Fibroblast of villous mesenchyme (primary cell): ENCODE results near the gene HIF1A. TPM values are rescaled to one million over a fixed set of nuclear protein-coding genes. Genes with fewer than 3 reads are reported as not detected.

Source experiments
- DNase-seq: peaks from one replicate; pipeline ENCODE4 v3.0.0-alpha.2; 2010; ENCODE audit warnings: low read depth
- H3K4me3 ChIP-seq: 2 replicates; pipeline ENCODE4 v1.5.1; 2011; ENCODE audit warnings: low read depth, mild to moderate bottlenecking, low read length
- CTCF ChIP-seq: IDR thresholded peaks from 2 replicates; pipeline ENCODE4 v1.5.1; 2012; ENCODE audit warnings: low read depth, mild to moderate bottlenecking, low read length; ENCODE audit not compliant: insufficient read depth
- total RNA-seq: library from RNA; depleted of rRNA; stranded (reverse); fragments of >200 nt; gene quantifications from 2 replicates; pipeline ENCODE4 v1.2.3, GENCODE V29; 2012

The HIF1A gene
- total RNA-seq, 1 donor: 671 TPM

GRCh38 chr14:61759878-61760277 lies 64.6 kb downstream of the HIF1A start:
- no peak for TF ChIP-seq CTCF
- no peak for DNase-seq
- no peak overlapping the region for H3K4me3 ChIP-seq

GRCh38 chr14:61761557-61761956 lies 66.2 kb downstream of the HIF1A start:
- TF ChIP-seq CTCF: no peak
- DNase-seq: no peak
- H3K4me3 ChIP-seq: peak overlapping the region; percentile 96

GRCh38 chr14:61761959-61762786 lies 66.9 kb downstream of the HIF1A start, which contains the start of gene SNAPC1:
TSS of gene SNAPC1 (plus strand) at chr14:61762420. CDS start at chr14:61762461, 41 bp downstream.
- no peak for TF ChIP-seq CTCF
- peak; percentile 98 for DNase-seq
- peak within 1 kb of the TSS; percentile 96 for H3K4me3 ChIP-seq

GRCh38 chr14:61764342-61765122 lies 69.2 kb downstream of the HIF1A start:
- DNase-seq: no peak
- peak overlapping the region; percentile 96 for H3K4me3 ChIP-seq

GRCh38 chr14:61765225-61765943 lies 70.1 kb downstream of the HIF1A start:
- H3K4me3 ChIP-seq: peak overlapping the region; percentile 96
- DNase-seq: no peak
- no peak for TF ChIP-seq CTCF

More at GRCh38 chr14:61764342-61765122, 69.2 kb downstream of the HIF1A start:
- TF ChIP-seq CTCF: no peak

GRCh38 chr14:61766151-61766550 lies 70.8 kb downstream of the HIF1A start:
- peak overlapping the region; percentile 96 for H3K4me3 ChIP-seq
- no peak for DNase-seq
- TF ChIP-seq CTCF: no peak
